NT2/D1 (cell line): Measurements from ENCODE around the gene HNRNPH3.

ENCODE experiments used
- SUZ12 ChIP-seq: IDR thresholded peaks from 2 replicates; pipeline ENCODE4 v1.6.1; 2011; ENCODE audit not compliant: insufficient read length, insufficient read depth; ENCODE audit errors: extremely low read depth
- ZNF274 ChIP-seq: IDR thresholded peaks from 2 replicates; pipeline ENCODE4 v1.6.1; 2011; ENCODE audit warnings: mild to moderate bottlenecking, low read depth, low read length

DNA sequence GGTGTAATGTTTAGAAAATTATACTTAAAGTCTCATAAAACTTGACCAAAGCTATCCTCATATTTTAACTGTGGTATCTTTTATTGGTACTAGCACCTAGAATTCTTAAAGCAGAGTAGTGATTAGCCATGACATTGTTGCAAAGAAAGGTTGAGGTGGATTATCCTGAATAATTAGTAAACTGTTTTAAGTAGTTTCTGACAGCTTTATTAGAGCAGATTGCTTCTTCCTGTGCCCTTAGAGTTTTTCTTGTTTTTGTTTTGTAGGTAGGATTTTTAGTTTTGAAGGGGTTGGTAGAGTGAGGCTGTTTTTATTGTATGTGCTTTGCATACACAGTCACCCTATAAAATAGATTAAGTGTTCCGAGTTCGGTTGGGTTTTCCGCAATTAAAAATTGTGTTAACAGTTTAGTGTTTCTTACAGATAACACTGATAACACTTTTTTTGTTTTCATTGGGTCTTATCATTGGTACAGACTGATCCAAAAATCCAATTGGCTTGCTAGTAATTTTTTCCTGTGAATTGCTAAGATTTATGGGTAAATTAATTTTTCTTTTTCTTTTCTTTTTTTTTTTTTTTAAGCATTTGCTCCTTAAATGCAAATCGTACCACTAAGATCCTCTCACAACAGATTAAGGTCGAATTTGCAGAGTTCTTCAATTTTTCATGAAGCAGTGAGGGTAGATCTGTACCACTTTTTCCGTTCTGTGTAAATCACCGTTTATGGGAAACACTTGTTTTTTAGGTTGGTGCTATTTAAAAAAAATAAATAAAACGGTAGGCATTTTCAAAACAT, 3.0 kb downstream of the HNRNPH3 start:
- TF ChIP-seq ZNF274 (no peak), SUZ12 (no peak)
